ENCODE data around the gene AIPL1.

The AIPL1 gene

GRCh38 chr17:6465206-6466003 is 30.5 kb upstream of the AIPL1 start:
- DNase-seq = no peak

- no peak for DNase-seq
Measured at GRCh38 chr17:6464446-6465041, 29.6 kb upstream of the AIPL1 start.

- DNase-seq = no peak
Measured at GRCh38 chr17:6463616-6464445, 28.9 kb upstream of the AIPL1 start.

- no peak for DNase-seq
Measured at GRCh38 chr17:6462692-6463091, 27.8 kb upstream of the AIPL1 start.

- peak; percentile 43 for DNase-seq
Measured at GRCh38 chr17:6461792-6462524, 27.0 kb upstream of the AIPL1 start.

- DNase-seq = no peak
Measured at GRCh38 chr17:6461246-6461645, 26.3 kb upstream of the AIPL1 start.

GRCh38 chr17:6460531-6461161 is 25.7 kb upstream of the AIPL1 start:
- DNase-seq = peak; percentile 18

- no peak for DNase-seq
Measured at GRCh38 chr17:6458460-6458950, 23.6 kb upstream of the AIPL1 start.

GRCh38 chr17:6457688-6458459 is 23.0 kb upstream of the AIPL1 start:
- DNase-seq = no peak

- no peak for DNase-seq
Measured at GRCh38 chr17:6456914-6457687, 22.2 kb upstream of the AIPL1 start.

GRCh38 chr17:6456321-6456720 is 21.4 kb upstream of the AIPL1 start:
- DNase-seq = no peak

- no peak for DNase-seq
Measured at GRCh38 chr17:6455321-6455705, 20.4 kb upstream of the AIPL1 start.

GRCh38 chr17:6454495-6455320 is 19.8 kb upstream of the AIPL1 start:
- no peak for DNase-seq

GRCh38 chr17:6453279-6454024 is 18.5 kb upstream of the AIPL1 start:
- no peak for DNase-seq

GRCh38 chr17:6452471-6453266 is 17.7 kb upstream of the AIPL1 start:
- DNase-seq = no peak

GRCh38 chr17:6450926-6451832 is 16.3 kb upstream of the AIPL1 start:
- DNase-seq = no peak

- no peak for DNase-seq
Measured at GRCh38 chr17:6449307-6449706, 14.4 kb upstream of the AIPL1 start.
